Fibroblast of mammary gland (primary cell): ENCODE results near the gene RASAL2.

Source experiments
- DNase-seq: peaks from one replicate; pipeline ENCODE4 v3.0.0-alpha.2; 2010; ENCODE audit warnings: low read depth
- H3K4me3 ChIP-seq: 2 replicates; pipeline ENCODE4 v1.5.1; 2011; ENCODE audit warnings: low read depth, mild to moderate bottlenecking, low read length, moderate library complexity; ENCODE audit not compliant: control insufficient read depth
- TF ChIP-seq, protein P1 (sequence below): conservative IDR thresholded peaks from 2 replicates; pipeline ENCODE4 v1.5.1; 2011; ENCODE audit warnings: low read depth, low read length, inconsistent platforms; ENCODE audit not compliant: control insufficient read depth, insufficient read depth

Gene RASAL2

DNA sequence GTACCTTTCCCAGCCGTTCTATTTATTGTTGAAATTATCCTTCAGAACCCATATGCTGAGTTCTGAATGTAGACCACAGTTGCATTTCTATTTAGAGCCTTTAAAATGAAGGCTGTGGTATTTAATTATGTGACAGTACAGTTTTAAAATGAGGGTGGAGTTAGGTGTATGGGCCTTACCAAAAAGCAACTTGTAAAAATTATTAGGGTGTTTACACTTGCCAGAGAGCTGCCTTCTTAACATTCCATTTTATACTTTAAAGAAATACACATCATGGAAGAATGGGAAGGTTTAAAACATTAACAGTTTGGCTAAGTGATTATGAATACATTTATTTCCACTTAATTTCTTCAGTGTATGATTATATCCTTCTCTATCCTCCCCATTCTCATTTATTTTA lies 75.7 kb downstream of the RASAL2 start:
- no peak for DNase-seq
- TF ChIP-seq, protein P1, sequence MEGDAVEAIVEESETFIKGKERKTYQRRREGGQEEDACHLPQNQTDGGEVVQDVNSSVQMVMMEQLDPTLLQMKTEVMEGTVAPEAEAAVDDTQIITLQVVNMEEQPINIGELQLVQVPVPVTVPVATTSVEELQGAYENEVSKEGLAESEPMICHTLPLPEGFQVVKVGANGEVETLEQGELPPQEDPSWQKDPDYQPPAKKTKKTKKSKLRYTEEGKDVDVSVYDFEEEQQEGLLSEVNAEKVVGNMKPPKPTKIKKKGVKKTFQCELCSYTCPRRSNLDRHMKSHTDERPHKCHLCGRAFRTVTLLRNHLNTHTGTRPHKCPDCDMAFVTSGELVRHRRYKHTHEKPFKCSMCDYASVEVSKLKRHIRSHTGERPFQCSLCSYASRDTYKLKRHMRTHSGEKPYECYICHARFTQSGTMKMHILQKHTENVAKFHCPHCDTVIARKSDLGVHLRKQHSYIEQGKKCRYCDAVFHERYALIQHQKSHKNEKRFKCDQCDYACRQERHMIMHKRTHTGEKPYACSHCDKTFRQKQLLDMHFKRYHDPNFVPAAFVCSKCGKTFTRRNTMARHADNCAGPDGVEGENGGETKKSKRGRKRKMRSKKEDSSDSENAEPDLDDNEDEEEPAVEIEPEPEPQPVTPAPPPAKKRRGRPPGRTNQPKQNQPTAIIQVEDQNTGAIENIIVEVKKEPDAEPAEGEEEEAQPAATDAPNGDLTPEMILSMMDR: no peak
- H3K4me3 ChIP-seq: no peak overlapping the region

DNA sequence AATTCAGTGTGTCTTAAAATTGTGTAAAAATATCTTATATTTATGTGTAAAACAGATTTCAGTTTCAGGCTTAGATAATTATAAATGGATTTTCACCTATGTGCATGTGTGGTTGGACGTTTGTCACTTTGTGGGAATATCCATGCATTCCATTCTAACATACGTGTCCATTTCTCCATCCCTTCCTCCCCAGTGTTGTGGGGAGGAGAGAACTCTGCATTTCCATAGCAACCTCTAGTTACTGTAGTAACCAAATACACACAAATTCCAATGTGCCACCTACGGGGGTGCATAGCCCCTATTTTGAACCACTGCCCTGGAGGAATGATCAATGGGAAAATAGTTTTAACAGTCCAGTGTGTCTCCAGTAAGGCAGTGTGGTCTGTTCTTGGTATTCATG lies 79.0 kb downstream of the RASAL2 start:
- H3K4me3 ChIP-seq: no peak overlapping the region
- peak; percentile 41 for DNase-seq
- TF ChIP-seq, protein P1: no peak

DNA sequence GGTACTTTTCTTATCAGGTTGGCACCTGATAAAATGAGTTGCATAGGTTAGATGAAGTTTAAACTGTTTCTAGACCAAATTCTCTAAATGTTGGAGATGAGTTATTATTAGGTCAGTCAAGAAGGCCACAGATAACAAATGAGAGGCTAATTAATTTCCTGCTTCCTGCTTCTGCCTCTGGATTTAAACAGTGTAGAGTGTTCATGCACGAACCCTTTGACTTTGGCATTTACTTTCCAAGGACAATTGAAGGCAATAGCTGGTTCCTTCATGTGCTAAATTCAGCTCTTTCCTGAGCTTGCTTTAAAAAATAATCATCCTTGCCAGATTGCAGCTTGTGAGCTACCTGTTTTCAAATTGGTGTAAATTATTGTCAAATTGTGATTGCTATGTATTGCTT lies 80.6 kb downstream of the RASAL2 start:
- TF ChIP-seq, protein P1: no peak
- no peak for DNase-seq
- H3K4me3 ChIP-seq: no peak overlapping the region

DNA sequence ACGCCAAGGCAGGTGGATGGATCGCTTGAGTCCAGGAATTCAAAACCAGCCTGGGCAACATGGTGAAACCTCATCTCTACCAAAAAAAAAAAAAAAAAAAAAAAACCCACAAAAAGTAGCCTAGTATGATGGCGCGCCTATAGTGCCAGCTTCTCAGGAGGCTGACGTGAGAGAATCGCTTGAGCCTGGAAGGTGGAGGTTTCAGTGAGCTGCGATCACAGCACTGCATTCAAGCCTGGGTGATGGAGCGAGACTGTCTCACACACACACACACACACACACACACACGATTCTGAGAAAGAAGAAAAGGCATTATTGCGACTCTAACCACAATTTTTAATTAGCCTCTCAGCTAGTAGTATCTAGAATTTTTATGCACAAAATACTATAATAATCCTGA lies 86.5 kb downstream of the RASAL2 start:
- no peak overlapping the region for H3K4me3 ChIP-seq
- TF ChIP-seq, protein P1: no peak
- DNase-seq: no peak

DNA sequence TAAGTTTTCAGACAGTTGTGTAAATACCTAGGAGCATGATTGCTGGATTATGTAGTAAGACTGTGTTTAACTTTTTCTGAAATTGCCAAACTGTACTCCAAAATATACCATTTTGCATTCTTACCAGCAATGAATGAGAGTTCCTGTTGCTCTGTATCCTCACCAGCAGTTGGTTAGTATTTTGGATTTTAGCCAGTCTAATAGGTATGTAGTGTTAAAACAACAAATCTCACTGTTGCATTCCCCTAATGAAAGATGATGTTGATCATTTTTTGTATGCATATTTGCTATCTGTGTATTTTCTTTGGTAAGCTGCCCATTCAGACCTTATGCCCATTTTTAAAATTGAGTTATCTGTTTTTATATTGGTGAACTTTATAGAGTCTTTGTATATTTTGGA lies 89.9 kb downstream of the RASAL2 start:
- no peak overlapping the region for H3K4me3 ChIP-seq
- DNase-seq: no peak
- TF ChIP-seq, protein P1: no peak

DNA sequence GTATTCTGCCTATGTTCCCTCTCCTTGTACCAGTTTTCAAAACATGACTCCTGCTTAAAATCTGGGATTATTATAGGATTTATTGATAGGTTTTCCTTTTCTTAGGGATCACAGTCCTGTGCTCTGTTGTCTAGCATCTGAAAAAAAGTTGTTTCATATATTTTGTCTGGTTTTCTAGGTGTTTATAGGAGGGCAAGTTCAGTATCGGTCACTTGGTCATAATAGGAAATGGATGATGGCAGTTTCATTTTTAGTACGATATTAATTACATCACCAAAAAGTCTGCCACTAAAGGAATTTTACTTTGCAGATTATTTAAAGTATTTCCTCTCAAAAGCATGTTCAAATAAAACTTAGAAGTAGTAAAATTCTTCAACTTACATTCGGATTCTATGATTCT lies 94.4 kb downstream of the RASAL2 start:
- TF ChIP-seq, protein P1: no peak
- H3K4me3 ChIP-seq: no peak overlapping the region
- DNase-seq: no peak

DNA sequence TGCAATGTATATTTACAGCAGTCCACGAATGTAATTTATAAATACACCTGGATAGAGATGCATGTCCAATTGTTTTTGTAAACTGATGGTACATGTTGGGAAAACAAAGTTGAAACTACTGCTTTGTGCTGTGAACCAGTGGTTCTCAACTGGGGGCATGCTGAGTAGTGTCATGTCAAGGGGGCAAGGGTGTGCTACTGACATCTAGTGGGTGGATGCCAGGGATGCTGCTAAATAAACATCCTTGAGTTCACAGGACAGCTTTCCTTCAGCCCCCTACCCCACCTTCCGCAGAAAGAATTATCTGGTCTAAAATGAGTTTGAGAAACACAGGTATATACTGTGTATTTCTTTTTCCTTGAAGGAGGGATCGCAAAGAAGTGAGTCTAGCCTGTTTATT lies 95.9 kb downstream of the RASAL2 start:
- TF ChIP-seq, protein P1: peak; percentile 58
- peak; percentile 57 for DNase-seq

More for the DNA sequence above, 95.9 kb downstream of the RASAL2 start:
- no peak overlapping the region for H3K4me3 ChIP-seq
